ENCODE measurements around the gene C1QL2.

The C1QL2 gene

GRCh38 chr2:119158563-119159347, at the start of gene C1QL2:
Gene C1QL2 (minus strand): TSS chr2:119158751. CDS start chr2:119158269, 482 bp downstream.
- DNase-seq (ENCODE audit: low spot score): no peak

- DNase-seq (ENCODE audit: low spot score): no peak
Observed at GRCh38 chr2:119207447-119207846, 48.9 kb upstream of the C1QL2 start.

DNA sequence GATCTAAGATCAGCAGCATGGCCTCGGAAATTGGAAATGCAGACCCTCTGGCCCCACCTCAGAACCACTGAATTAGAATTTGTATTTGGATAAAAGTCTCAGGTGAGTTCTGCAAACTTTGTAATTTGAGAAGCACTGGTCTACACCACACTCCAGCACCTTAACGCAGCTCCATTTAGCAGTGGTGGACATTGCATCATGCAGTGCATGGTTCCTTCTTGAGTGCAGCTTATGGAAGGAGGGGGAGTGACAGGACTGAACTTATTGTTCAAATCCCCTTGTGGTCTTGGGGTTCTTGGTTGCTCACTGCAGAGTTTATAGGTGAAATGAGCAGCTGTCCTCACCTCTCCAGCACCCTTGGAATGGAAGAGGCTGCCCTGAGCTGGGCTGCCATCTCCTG, 47.6 kb upstream of the C1QL2 start:
- no peak for DNase-seq (ENCODE audit: low spot score)

- no peak for DNase-seq (ENCODE audit: low spot score)
Observed at GRCh38 chr2:119205001-119205706, 46.6 kb upstream of the C1QL2 start.

DNA sequence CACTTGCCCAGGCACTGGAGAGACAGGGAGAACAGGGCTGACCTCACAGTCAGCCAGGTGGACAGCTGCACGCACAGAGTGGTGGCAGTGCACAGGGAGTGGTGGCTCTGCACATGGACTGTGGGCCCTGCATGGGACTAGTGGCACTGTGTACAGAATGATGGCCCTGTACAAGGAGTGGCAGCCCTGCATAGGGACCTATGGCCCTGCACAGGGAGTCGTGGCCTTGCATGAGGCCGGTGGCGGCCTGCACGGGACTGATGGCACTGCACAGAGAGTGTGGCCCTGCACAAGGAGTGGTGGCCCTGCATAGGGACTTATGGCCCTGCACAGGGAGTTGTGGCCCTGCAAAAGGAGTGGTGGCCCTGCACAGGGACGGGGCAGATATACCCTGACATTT, 46.0 kb upstream of the C1QL2 start:
- DNase-seq (ENCODE audit: low spot score): no peak

DNA sequence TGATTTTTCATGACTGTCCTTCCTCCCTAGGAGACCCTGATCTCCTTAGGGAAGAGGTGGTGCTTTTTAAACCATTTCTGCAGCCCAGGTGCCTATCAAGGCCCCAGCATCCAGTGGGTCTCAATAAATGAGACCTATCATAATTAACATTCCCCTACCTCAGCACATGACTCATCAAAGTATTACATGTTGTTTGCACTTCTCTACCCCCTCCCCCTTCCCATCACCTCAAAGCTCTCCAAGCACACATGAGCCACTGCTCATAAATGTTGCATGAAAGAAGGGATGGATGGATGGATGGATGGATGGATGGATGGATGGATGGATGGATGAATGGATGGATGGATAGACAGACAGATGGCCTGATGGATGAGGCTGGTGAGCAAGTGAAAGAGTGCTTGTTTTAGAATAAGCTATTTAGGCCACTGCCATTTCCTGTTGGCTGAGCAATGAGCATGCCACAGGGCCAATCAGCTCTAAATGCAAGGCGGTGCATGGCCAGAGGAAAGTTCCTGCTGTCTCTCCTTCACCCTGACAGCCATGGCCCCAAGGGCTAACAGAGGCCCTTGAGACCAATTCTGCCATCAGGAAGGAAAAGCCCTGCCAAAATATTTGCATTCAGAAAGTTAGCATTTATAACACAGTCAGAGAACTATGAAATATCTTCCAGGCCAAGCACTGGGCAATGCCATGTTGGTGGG, 44.2 kb upstream of the C1QL2 start:
- DNase-seq (ENCODE audit: low spot score): no peak

DNA sequence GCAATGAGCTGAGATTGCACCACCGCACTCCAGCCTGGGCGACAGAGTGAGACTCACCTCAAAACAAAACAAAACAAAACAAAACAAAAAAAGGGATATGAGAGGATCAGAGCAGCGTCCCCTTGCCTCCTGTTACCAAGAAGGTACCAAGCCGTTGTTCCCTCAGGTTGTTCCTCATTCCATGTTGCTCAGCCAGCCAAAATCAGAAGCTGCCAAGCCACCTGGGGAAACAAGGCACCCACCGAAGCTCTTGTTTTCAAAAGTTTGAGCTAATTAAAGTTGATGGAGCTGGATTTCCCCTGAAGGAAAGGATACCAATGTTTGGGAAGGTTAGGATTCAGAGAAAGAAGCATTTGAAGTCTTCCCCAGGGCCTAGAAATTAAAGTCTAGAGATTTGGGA, 43.3 kb upstream of the C1QL2 start:
- DNase-seq (ENCODE audit: low spot score): no peak

- DNase-seq (ENCODE audit: low spot score): no peak
Observed at GRCh38 chr2:119198240-119198840, 39.8 kb upstream of the C1QL2 start.

DNA sequence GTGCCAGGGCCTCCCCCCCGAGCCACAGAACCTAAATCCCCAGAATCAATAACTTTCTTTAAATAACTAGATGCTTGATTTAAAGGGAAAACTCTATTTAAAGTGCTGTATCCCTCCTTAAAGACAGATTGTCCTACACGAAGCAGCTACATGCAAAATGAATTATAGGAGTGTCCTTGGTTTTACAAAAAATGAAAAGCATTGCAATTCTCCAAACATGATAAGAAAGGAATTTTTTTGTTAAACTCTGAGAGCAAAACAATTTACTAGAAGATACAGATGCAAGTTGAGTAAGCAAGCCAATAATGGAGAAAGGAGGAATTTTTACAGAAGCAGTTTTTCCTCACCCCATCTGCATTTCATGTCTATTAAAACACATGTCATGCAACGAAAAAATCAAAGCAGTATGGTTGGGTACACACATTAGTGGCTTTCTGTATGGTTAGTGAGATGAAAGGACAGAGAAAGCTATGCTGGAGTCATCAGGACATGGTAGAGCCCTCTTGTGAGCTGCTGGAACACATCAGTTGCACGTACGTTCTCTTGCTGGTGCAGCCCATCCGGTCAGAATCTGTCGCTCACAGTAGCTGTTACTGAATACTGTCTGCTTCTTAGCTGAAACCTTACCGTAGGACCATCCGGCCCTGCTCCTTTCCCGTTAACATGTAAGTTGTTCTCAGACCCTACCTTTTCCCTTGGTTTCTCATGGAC, 39.1 kb upstream of the C1QL2 start:
- DNase-seq (ENCODE audit: low spot score): no peak

DNA sequence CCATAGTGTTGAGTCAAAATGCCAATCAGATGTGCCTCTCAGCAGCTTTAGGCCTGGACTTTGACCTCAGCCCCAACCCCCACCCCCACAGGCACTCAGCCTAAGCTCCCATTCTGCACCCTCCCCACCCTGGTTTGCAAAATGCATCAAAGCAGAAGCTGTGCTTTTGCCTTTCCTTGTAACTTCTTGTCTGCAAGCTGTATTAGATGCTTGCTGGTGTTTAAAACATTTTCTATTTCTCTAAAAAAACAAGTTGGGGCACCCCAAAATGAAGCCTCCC, 38.5 kb upstream of the C1QL2 start:
- no peak for DNase-seq (ENCODE audit: low spot score)

- no peak for DNase-seq (ENCODE audit: low spot score)
Observed at GRCh38 chr2:119196301-119197125, 38.0 kb upstream of the C1QL2 start.

GRCh38 chr2:119195887-119196286, 37.3 kb upstream of the C1QL2 start:
- DNase-seq (ENCODE audit: low spot score): no peak

DNA sequence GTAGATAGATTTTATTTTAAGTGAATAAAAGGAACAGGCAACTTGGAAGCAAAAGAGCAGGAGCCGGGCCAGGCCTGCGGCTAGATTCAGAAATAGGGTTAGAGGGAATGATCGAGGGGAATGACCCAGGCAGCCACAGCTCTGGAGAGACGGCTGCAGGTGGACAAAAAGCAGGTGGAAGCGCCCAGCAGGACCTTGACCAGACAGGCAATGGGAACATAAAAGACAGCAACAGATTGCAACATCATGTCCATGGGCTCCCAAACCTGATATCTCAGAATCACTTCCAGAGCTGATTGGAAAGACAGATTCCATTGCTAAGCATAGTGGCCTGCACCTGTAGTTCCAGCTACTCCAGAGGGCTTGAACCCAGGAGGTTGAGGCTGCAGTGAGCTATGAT, 36.5 kb upstream of the C1QL2 start:
- DNase-seq (ENCODE audit: low spot score): no peak

- DNase-seq (ENCODE audit: low spot score): no peak
Observed at GRCh38 chr2:119192893-119193292, 34.3 kb upstream of the C1QL2 start.

GRCh38 chr2:119190321-119191111, 32.0 kb upstream of the C1QL2 start:
- DNase-seq (ENCODE audit: low spot score): no peak

DNA sequence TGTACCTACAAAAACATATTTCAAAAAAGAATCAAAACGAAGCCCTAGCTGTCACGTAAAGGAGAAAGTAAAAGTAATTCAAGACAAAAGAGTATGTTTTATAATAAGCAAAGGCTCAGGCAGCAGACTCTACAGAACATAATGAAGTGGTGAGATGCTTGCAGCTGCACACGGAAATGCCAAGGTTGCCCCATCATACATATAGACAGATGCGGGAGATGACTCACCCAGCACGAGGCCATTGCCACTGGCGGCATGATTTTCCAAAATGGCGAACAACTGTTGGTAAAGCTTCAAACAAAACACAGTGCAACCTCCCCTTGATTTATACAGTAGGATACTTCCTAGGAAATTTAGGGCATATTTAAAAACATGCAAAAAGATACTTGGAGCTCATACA, 26.0 kb upstream of the C1QL2 start:
- DNase-seq (ENCODE audit: low spot score): no peak

DNA sequence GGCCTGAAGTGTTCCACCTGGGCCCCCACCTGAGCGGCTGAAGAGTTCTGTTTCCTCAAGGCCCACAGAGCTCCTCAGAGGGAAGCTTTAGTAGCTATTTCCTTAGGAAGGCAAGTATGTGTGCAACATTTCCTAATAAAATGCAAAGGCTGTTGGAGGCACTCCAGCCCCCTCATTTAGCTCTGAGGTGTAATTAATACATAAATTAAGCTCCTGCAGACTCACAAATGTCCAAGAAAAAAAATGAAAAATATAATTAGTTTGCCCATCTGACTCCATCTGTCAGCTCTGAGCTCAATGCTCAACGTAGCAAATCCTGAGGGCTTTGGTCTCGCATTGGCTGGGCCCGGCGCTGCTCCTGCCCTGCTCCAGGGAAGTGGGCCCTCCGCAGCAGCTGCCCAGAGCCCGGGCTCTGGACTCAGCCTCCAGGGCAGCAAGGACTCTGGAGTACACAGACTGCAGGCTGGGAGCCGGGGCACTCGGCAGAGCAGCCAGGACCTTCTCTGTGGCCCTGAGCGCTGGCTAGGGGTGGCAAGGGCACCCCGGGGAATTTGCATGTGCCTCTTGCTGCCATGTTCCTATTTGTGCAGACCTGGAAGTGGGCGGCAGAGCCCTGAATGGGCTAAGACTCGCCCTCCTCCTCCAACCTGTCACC, 23.4 kb upstream of the C1QL2 start:
- no peak for DNase-seq (ENCODE audit: low spot score)

DNA sequence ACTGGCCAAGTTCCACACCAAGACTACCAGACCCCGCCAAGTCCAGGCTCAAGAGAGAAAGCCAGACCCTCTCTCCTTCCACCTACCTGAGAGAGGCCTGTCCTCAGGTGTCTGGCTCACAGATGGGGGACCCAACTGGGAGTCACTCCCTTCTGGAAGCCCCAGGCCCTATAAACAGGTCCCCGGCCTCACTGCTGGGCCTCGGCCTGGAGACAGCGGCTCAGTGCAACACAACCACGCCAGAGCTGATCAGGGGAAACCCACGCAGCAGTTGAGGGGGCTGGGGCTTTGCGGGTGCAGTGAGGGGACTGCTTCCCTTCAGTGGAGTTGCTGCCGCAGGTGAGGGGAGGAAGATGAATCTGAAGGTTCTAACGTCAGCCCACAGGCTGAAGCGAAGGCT, 22.8 kb upstream of the C1QL2 start:
- DNase-seq (ENCODE audit: low spot score): no peak

DNA sequence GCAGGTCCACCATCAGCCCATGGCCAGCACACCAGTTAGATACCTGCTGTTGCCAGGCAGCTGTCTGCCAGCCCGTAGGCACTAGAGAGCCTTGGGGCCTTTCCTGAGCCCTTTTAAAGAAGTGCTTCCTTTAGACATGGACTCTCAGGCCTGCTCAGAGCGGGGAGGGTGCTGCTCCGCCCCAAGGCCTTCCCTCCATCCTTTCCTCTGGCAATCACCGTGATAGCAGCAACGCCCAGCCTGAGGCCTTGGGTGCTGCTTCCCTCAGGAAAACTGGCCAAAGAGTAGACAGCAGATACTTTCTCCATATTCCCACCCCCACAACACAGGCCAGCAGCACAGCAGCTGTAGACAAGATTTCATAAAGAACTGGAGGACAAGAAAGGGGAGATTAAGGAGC, 22.3 kb upstream of the C1QL2 start:
- no peak for DNase-seq (ENCODE audit: low spot score)

DNA sequence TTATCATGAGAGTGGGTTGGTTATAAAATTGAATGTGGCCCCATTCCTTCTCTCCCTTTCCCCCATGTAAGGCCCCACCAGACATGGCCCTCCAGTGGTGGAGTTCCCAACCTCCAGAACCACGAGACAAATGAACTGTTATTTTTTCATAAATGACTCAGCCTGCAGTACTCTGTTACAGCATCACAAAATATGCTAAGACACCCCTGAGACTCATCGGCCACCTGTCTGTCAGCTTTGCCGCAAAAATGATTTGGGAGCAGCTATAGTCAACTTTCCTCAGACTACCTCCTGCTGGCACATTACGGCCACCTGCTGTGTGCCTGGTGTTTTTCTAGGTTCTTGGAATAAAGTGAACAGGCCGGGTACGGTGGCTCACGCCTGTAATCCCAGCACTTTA, 21.4 kb upstream of the C1QL2 start:
- no peak for DNase-seq (ENCODE audit: low spot score)

Data from CD4-positive, alpha-beta T cell treated with Interleukin-2 at 100 ng/mL for 4 hours (primary cell).